KMS-11 (cell line): ENCODE measurements around the gene MAPK8IP2.
"Not testable (repeated sequence)": the region's sequence is repeated elsewhere in the genome, so short reads cannot be mapped to it uniquely, and the experiment has no call there.

Experiments
- H2AFZ ChIP-seq: fragments of 200-600 bp; sonication (generic); 2 replicates; pipeline ENCODE4 v1.6.1; 2016; ENCODE audit warnings: antibody characterized with exemption, mixed run types, low read depth
- H3K27ac ChIP-seq: fragments of 200-600 bp; sonication (generic); 2 replicates; pipeline ENCODE4 v1.6.1; 2016; ENCODE audit warnings: mild to moderate bottlenecking, mixed run types
- H3K27me3 ChIP-seq: fragments of 200-600 bp; sonication (generic); 2 replicates; pipeline ENCODE4 v1.6.1; 2017; ENCODE audit warnings: mild to moderate bottlenecking, low read depth, mixed run types, moderate library complexity; ENCODE audit not compliant: insufficient read depth
- H3K36me3 ChIP-seq: fragments of 200-600 bp; sonication (generic); 2 replicates; pipeline ENCODE4 v1.6.1; 2017; ENCODE audit warnings: mild to moderate bottlenecking, mixed run types; ENCODE audit not compliant: insufficient read depth
- H3K4me1 ChIP-seq: fragments of 200-600 bp; sonication (generic); 2 replicates; pipeline ENCODE4 v1.6.1; 2016; ENCODE audit warnings: mild to moderate bottlenecking, low read depth, mixed run types; ENCODE audit not compliant: poor library complexity, severe bottlenecking
- H3K4me2 ChIP-seq: fragments of 200-600 bp; sonication (generic); 2 replicates; pipeline ENCODE4 v1.7.0; 2016; ENCODE audit warnings: mild to moderate bottlenecking, mixed run types
- H3K4me3 ChIP-seq: fragments of 200-600 bp; sonication (generic); IDR thresholded peaks from 2 replicates; pipeline ENCODE4 v1.6.1; 2017; ENCODE audit warnings: low read depth, low read length, mixed read lengths; ENCODE audit not compliant: insufficient read depth
- H3K79me2 ChIP-seq: fragments of 200-600 bp; sonication (generic); 2 replicates; pipeline ENCODE4 v1.6.1; 2016; ENCODE audit warnings: low read depth, mixed run types; ENCODE audit not compliant: insufficient read depth
- H3K9ac ChIP-seq: fragments of 200-600 bp; sonication (generic); 2 replicates; pipeline ENCODE4 v1.6.1; 2016; ENCODE audit warnings: mild to moderate bottlenecking, mixed run types
- H4K20me1 ChIP-seq: fragments of 200-600 bp; sonication (generic); 2 replicates; pipeline ENCODE4 v1.6.1; 2016; ENCODE audit warnings: mild to moderate bottlenecking, mixed run types; ENCODE audit not compliant: insufficient read depth
- TF ChIP-seq, protein P1 (sequence below): fragments of 200-600 bp; sonication (generic); conservative IDR thresholded peaks from 2 replicates; pipeline ENCODE4 v1.6.1; 2017; ENCODE audit warnings: low read depth, mild to moderate bottlenecking, antibody characterized with exemption, low read length, moderate library complexity, mixed read lengths

Gene MAPK8IP2

DNA sequence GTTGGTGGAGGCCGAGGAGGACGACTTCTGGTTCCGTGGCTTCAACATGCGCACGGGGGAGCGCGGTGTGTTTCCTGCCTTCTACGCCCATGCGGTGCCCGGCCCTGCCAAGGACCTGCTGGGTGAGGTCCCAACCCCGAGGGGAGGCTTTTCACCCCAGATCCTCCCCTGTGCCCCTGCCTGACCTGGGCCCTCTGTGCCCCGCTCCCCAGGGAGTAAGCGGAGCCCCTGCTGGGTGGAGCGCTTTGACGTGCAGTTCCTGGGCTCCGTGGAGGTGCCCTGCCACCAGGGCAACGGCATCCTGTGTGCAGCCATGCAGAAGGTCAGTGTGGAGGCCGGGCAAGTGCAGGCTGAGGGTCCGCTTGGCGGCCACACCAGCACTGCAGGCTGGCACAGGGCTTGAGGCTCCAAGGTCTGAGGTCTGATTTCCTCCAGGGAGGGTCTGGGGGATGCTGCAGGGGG, 5.1 kb downstream of the MAPK8IP2 start:
- H3K4me1 ChIP-seq, result no peaks in the 10 kb centered on the region
- no peaks in the 10 kb centered on the region for H4K20me1 ChIP-seq
- no peak overlapping the region for H2AFZ ChIP-seq
- no peak overlapping the region for H3K27ac ChIP-seq
- no peak overlapping the region for H3K4me2 ChIP-seq
- H3K36me3 ChIP-seq, result no peaks in the 10 kb centered on the region
- no peak overlapping the region for H3K4me3 ChIP-seq
- peaks cover 59% of the 10 kb centered on the region for H3K27me3 ChIP-seq
- TF ChIP-seq, protein P1, sequence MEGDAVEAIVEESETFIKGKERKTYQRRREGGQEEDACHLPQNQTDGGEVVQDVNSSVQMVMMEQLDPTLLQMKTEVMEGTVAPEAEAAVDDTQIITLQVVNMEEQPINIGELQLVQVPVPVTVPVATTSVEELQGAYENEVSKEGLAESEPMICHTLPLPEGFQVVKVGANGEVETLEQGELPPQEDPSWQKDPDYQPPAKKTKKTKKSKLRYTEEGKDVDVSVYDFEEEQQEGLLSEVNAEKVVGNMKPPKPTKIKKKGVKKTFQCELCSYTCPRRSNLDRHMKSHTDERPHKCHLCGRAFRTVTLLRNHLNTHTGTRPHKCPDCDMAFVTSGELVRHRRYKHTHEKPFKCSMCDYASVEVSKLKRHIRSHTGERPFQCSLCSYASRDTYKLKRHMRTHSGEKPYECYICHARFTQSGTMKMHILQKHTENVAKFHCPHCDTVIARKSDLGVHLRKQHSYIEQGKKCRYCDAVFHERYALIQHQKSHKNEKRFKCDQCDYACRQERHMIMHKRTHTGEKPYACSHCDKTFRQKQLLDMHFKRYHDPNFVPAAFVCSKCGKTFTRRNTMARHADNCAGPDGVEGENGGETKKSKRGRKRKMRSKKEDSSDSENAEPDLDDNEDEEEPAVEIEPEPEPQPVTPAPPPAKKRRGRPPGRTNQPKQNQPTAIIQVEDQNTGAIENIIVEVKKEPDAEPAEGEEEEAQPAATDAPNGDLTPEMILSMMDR, result no peak
- no peaks in the 10 kb centered on the region for H3K79me2 ChIP-seq
- H3K9ac ChIP-seq, result no peak overlapping the region

DNA sequence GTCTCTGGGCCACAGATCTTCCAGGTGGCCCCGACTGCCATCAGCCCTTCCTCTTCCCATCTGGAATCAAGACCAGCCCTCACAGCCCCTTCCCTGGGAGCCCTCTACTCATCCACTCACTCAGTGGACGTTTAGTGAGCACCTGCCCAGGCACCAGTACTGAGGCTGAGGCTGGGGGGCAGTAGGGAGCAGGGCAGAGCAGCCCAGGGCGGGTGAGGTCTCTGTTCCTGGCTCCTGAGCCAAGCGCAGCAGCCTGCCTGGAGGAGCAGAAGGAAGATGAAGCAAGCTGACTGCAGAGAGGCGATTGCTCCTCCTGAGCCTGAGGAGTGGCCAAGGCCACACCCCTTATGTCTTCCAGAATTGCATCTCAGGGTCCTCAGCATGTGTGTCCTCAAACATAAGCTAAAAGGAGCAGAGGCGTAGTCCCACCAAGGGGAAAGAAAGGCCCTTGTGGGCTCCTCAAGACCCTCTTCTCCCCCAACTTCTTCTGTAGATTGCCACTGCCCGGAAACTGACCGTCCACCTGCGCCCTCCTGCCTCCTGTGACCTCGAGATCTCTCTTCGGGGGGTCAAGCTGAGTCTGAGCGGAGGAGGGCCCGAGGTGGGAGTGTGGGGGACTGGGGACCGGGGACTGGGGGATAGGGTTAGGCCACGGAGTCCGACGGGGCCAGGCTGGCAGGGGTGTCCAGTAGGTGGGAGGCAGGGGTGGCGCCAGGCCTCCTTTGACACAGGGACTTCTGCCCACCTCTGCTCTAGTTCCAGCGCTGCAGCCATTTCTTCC, 5.8 kb downstream of the MAPK8IP2 start:
- H3K4me1 ChIP-seq, result no peaks in the 10 kb centered on the region
- TF ChIP-seq, protein P1, result no peak
- H3K79me2 ChIP-seq, result no peaks in the 10 kb centered on the region
- H3K27ac ChIP-seq, result no peak overlapping the region
- no peak overlapping the region for H3K4me2 ChIP-seq
- H2AFZ ChIP-seq, result no peak overlapping the region
- H3K4me3 ChIP-seq, result no peak overlapping the region
- H4K20me1 ChIP-seq, result no peaks in the 10 kb centered on the region
- H3K9ac ChIP-seq, result no peak overlapping the region
- H3K36me3 ChIP-seq, result no peaks in the 10 kb centered on the region
- peaks cover 63% of the 10 kb centered on the region for H3K27me3 ChIP-seq

DNA sequence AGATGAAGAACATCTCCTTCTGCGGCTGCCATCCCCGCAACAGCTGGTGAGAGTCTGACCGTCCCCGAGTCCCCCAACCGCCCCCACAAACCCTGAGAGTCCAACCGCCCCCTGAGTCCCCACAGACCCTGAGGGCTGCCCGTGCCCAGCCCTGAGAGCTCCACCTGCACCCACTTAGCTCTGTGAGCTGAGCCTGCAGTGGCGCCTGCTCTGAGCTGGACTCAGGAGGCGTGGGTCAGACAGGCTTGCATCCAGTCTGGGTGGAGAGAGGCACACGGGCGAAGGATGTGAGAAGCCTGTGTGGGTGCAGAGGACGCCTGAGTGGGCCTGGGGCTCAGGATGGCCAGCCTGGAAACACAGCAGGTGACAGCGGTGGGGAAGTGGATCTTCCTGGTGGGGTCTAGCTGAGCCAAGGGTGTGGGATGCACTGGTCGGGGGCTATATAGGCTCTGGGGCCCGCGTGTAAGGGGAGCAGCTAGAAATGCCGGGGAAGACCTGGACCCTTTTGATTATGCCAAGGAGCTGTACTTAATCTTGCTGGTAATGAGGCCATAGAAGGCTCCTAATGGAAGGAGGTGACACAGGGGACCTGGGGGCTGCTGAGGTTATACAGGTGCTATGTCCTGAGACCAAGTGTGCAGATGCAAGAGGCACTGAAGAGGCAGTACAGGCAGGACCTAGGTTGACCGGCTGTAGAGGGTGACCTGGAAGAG, 6.5 kb downstream of the MAPK8IP2 start:
- peaks cover 64% of the 10 kb centered on the region for H3K27me3 ChIP-seq
- no peaks in the 10 kb centered on the region for H3K79me2 ChIP-seq
- no peaks in the 10 kb centered on the region for H4K20me1 ChIP-seq
- TF ChIP-seq, protein P1, result no peak
- no peaks in the 10 kb centered on the region for H3K4me1 ChIP-seq
- no peak overlapping the region for H3K27ac ChIP-seq
- H3K4me3 ChIP-seq, result no peak overlapping the region
- no peak overlapping the region for H3K9ac ChIP-seq
- H2AFZ ChIP-seq, result no peak overlapping the region
- no peaks in the 10 kb centered on the region for H3K36me3 ChIP-seq
- no peak overlapping the region for H3K4me2 ChIP-seq

DNA sequence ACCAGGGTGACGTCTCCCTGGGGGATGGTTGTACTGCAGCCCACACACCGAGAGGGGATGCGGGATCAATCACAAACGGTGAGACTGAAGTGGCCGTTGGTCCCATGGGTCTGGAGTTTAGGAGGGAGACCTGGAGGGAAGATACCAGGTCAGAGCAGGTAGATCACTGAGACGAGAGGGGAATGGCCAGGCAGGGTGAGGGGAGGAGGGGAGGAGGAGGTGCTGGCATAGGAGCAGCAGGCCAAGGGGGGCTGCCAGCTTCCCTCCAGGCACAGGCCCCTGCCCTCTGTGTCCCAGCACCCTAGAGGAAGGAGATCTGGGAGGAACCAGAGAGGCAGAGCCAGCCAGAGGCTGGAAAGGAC, 7.0 kb downstream of the MAPK8IP2 start:
- Histone ChIP-seq H4K20me1 (no peaks in the 10 kb centered on the region), H3K27ac (no peak overlapping the region), H3K27me3 (peaks cover 63% of the 10 kb centered on the region), H3K79me2 (no peaks in the 10 kb centered on the region), H3K4me3 (no peak overlapping the region), H2AFZ (no peak overlapping the region), H3K4me1 (no peaks in the 10 kb centered on the region), H3K36me3 (no peaks in the 10 kb centered on the region), H3K4me2 (no peak overlapping the region), H3K9ac (no peak overlapping the region)
- TF ChIP-seq, protein P1, result no peak

DNA sequence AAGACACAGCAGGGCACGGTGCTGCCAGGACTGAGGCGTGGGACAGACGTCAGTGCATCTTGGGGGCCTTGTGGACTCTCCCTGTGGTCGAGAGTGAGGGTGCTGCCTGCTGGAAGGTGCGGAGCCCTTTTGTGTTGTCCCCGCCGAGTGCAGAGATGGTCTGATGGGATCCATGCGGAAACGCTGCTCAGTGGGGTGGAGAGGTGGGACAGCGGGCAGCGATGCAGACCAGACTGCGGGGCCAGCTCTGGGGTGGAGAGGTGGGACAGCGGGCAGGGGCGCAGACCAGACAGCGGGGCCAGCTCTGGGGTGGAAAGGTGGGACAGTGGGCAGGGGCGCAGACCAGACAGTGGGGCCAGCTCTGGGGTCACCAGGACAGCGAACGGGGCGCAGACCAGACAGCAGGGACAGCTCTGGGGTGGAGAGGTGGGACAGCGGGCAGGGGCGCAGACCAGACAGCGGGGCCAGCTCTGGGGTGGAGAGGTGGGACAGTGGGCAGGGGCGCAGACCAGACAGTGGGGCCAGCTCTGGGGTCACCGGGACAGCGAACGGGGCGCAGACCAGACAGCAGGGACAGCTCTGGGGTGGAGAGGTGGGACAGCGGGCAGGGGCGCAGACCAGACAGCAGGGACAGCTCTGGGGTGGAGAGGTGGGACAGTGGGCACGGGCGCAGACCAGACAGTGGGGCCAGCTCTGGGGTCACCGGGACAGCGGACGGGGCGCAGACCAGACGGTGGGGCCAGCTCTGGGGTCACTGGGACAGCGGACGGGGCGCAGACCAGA, 7.7 kb downstream of the MAPK8IP2 start:
- not testable (repeated sequence) for H3K36me3 ChIP-seq, H3K4me2 ChIP-seq, H2AFZ ChIP-seq, H3K4me3 ChIP-seq, H3K27ac ChIP-seq, H3K79me2 ChIP-seq, H4K20me1 ChIP-seq, H3K9ac ChIP-seq, H3K4me1 ChIP-seq
- H3K27me3 ChIP-seq, result peaks cover 56% of the 10 kb centered on the region
